SH-SY5Y (cell line): Measurements from ENCODE around the gene OPCML.

ENCODE experiments used
- GATA2 ChIP-seq: IDR thresholded peaks from 2 replicates; pipeline ENCODE4 v1.6.1; 2011; ENCODE audit warnings: mild to moderate bottlenecking, low read depth, low read length
- GATA3 ChIP-seq: IDR thresholded peaks from 2 replicates; pipeline ENCODE4 v1.6.1; 2011; ENCODE audit warnings: low read depth, mild to moderate bottlenecking, low read length, moderate library complexity

- TF ChIP-seq GATA2 (no peak), GATA3 (no peak)
Measured at GRCh38 chr11:132755934-132756333, 776.4 kb downstream of the OPCML start.
